ENCODE results near the gene ABHD11. TPM values are rescaled to one million over a fixed set of nuclear protein-coding genes. Genes with fewer than 3 reads are reported as not detected.

Gene ABHD11
- total RNA-seq, 4 donors from 2014 or later, result 3.2 to 9.4 (median 7.6) TPM

- Histone ChIP-seq H3K4me1 (no peaks in the 10 kb centered on the region), H3K36me3 (peaks cover 0 to 34% of the 10 kb centered on the region in 2 donors), H3K27me3 (no peaks in the 10 kb centered on the region), H3K4me3 (no peak overlapping the region), H3K9me3 (no peaks in the 10 kb centered on the region), H3K27ac (no peak overlapping the region)
- in situ Hi-C loops (cut with MboI; ENCODE audit: low sequenced_read_pairs in 4 of 4), result no loop called here
- TF ChIP-seq POLR2A (IDR thresholded peaks at IDR 0.05), result no peak
- peak in 3 of 5 experiments; percentile 26 to 51 (median 30) for TF ChIP-seq CTCF (IDR thresholded peaks at IDR 0.05 in 4 of 5, conservative IDR thresholded peaks at IDR 0.05 in 1 of 5)
- peak in 1 of 2 donors; percentile 55 for ATAC-seq
- intact Hi-C loops (cut with DNase I; ENCODE audit: low total_unique reads), result no loop called here
- DNase-seq, result no peak
Measured at GRCh38 chr7:73701357-73701995, 37.1 kb downstream of the ABHD11 start.

DNA sequence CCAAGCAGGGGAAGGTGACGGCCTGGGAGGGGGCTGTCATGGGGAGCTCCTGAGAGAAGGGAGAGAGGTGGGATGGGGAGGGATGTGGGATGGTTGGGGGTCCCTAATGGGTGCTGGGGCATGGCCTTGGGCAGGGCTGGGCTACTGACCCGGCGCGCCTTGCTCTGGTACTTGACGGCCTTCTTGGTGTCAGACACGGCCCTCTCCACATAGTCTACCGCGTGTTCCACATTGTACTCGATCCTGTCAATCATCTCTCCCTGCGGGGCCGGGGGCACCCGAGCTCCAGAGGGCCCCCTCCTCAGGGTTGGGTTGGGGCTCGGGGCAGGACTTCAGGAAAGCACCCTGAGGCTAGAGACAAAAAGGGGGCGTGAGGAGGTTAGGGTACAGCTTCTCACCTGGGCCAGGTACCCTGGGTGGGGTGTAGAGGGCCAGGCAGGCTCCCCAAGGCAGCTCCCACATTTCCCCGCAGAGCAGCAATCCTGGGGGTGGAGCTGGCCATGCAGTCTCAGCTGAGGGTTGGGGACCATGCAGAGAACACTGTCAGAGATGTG lies 37.9 kb downstream of the ABHD11 start:
- ATAC-seq, result no peak
- no peak for TF ChIP-seq CTCF (IDR thresholded peaks at IDR 0.05 in 4 of 5, conservative IDR thresholded peaks at IDR 0.05 in 1 of 5)
- TF ChIP-seq POLR2A (IDR thresholded peaks at IDR 0.05), result no peak
- DNase-seq, result no peak
- H3K36me3 ChIP-seq, result peaks cover 0 to 42% of the 10 kb centered on the region in 2 donors
- no peaks in the 10 kb centered on the region for H3K27me3 ChIP-seq
- H3K9me3 ChIP-seq, result no peaks in the 10 kb centered on the region
- intact Hi-C loops (cut with DNase I; ENCODE audit: low total_unique reads), result no loop called here
- H3K4me1 ChIP-seq, result no peaks in the 10 kb centered on the region
- in situ Hi-C loops (cut with MboI; ENCODE audit: low sequenced_read_pairs in 4 of 4), result no loop called here
- no peak overlapping the region for H3K27ac ChIP-seq
- H3K4me3 ChIP-seq, result no peak overlapping the region

GRCh38 chr7:73700069-73700423 lies 38.6 kb downstream of the ABHD11 start:
- intact Hi-C loops (cut with DNase I; ENCODE audit: low total_unique reads) (no loop called here), in situ Hi-C loops (cut with MboI; ENCODE audit: low sequenced_read_pairs in 4 of 4) (no loop called here)
- no peak for DNase-seq
- no peaks in the 10 kb centered on the region for H3K4me1 ChIP-seq
- no peaks in the 10 kb centered on the region for H3K9me3 ChIP-seq
- ATAC-seq, result no peak
- peaks cover 0 to 49% of the 10 kb centered on the region in 2 donors for H3K36me3 ChIP-seq
- H3K27me3 ChIP-seq, result no peaks in the 10 kb centered on the region
- no peak overlapping the region for H3K27ac ChIP-seq
- no peak overlapping the region for H3K4me3 ChIP-seq
- TF ChIP-seq CTCF (IDR thresholded peaks at IDR 0.05 in 4 of 5, conservative IDR thresholded peaks at IDR 0.05 in 1 of 5), result no peak
- no peak for TF ChIP-seq POLR2A (IDR thresholded peaks at IDR 0.05)

DNA sequence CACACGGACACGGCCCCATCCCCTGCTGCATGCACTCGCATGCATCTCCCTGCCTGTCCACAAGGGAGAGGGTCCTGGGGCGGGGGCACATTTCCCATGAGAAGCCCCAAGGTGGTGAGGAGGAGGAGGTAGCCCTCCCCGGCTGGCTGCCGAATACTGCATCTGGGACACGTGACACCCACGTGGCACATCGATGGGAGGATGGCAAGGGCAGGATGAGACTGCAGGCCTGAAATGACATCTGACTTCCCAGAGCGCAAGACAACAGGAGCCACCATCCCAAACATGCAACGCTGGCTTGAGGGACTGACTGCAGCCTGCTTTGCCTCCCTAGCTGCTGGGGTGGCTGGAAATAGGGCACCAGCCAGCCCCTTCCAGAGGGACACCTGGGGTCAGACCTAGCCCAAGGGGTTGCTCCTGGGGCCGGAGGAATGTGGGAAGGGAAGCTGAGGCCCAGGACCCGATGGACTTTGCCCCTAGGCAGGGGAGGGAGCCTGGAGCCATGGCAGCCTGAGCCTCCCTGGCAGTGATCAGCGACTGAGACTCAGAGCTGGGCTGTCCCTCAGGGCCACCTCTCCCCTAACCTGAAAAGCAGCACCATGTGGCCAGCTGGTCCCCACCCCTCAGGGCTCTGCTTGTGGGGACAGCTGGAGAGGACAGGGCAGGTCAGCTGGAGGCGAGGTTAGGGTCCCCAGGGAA lies 39.1 kb downstream of the ABHD11 start:
- H3K27me3 ChIP-seq, result no peaks in the 10 kb centered on the region
- ATAC-seq, result no peak

More for the DNA sequence above, 39.1 kb downstream of the ABHD11 start:
- intact Hi-C loops (cut with DNase I; ENCODE audit: low total_unique reads), result no loop called here
- in situ Hi-C loops (cut with MboI; ENCODE audit: low sequenced_read_pairs in 4 of 4), result no loop called here
- peaks cover 0 to 54% of the 10 kb centered on the region in 2 donors for H3K36me3 ChIP-seq
- H3K27ac ChIP-seq, result no peak overlapping the region
- H3K4me3 ChIP-seq, result no peak overlapping the region
- no peak for DNase-seq
- TF ChIP-seq CTCF (IDR thresholded peaks at IDR 0.05 in 4 of 5, conservative IDR thresholded peaks at IDR 0.05 in 1 of 5) (no peak), POLR2A (IDR thresholded peaks at IDR 0.05) (no peak)
- no peaks in the 10 kb centered on the region for H3K9me3 ChIP-seq
- H3K4me1 ChIP-seq, result no peaks in the 10 kb centered on the region
